ENCODE results near the gene ARL1.

ARL1 gene

DNA sequence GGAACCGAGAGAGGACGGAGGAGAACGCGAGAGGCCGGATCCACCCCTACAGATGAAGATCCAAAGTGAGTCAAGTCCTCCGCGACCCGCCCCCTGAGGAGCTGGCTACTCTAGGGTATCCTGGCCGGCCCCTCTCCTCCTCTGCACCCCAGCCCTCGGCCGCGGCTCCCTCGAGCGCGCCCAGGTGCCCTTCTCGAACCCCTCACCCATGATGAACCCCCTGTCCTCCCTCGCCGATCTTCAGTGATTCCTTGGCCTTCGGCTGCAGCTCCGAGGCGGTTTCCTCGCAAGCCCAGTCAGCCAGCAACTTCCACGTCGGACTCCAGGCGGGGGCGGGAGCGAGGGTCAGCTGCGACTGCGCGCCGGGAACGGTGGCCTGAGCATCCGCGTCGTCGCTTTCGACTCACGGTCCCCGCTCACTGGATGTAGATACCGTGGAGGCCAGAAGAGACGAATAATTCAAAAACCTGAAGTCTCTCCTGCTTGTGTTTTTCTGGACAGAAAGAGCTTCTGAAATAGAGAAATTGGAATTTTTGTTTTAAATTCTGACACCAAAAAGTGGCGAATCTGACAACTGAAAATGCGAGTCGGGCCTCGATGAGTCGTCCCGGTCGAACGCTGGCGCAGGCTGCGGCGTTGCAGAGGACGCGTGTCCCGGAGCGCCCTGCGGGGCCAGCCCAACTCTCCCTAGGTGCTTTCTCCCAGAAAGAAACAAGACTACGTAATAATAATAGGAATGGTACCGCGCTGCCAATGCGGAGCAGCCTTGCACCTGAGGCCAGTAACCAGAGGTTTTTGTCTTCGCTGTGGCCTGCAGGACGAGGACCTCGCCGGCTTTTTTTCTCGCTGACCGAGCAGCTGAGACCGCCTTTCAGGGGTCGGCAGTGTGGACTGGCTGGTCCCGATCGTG lies at the start of gene ARL1 (continued):
- no peak for TF ChIP-seq ZNF621 (tag by site-specific recombination; IDR thresholded peaks at IDR 0.05)
- TF ChIP-seq ZNF354C (tag by site-specific recombination; IDR thresholded peaks at IDR 0.05; ENCODE audit: borderline replicate concordance, low read depth) = no peak
- TF ChIP-seq, protein P1, sequence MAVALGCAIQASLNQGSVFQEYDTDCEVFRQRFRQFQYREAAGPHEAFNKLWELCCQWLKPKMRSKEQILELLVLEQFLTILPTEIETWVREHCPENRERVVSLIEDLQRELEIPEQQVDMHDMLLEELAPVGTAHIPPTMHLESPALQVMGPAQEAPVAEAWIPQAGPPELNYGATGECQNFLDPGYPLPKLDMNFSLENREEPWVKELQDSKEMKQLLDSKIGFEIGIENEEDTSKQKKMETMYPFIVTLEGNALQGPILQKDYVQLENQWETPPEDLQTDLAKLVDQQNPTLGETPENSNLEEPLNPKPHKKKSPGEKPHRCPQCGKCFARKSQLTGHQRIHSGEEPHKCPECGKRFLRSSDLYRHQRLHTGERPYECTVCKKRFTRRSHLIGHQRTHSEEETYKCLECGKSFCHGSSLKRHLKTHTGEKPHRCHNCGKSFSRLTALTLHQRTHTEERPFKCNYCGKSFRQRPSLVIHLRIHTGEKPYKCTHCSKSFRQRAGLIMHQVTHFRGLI (tag by site-specific recombination; IDR thresholded peaks at IDR 0.05) = peak; percentile 77
- TF ChIP-seq OSR2 (tag by site-specific recombination; IDR thresholded peaks at IDR 0.05) = no peak; the same call in 1 of the 2 replicates
- no peak for TF ChIP-seq SCRT1 (tag by site-specific recombination; IDR thresholded peaks at IDR 0.05; ENCODE audit: borderline replicate concordance)
- peak; percentile 79 for TF ChIP-seq ZBTB20 (tag by site-specific recombination; IDR thresholded peaks at IDR 0.05)
- TF ChIP-seq, protein P2, sequence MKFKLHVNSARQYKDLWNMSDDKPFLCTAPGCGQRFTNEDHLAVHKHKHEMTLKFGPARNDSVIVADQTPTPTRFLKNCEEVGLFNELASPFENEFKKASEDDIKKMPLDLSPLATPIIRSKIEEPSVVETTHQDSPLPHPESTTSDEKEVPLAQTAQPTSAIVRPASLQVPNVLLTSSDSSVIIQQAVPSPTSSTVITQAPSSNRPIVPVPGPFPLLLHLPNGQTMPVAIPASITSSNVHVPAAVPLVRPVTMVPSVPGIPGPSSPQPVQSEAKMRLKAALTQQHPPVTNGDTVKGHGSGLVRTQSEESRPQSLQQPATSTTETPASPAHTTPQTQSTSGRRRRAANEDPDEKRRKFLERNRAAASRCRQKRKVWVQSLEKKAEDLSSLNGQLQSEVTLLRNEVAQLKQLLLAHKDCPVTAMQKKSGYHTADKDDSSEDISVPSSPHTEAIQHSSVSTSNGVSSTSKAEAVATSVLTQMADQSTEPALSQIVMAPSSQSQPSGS (tag by site-specific recombination; IDR thresholded peaks at IDR 0.05; ENCODE audit: low read depth) = peak; percentile 30; the same call in 1 of the 2 replicates
- TF ChIP-seq ZIC2 (tag by site-specific recombination; IDR thresholded peaks at IDR 0.05) = peak; percentile 41
- peak; percentile 59 for TF ChIP-seq ZNF664 (tag by site-specific recombination; IDR thresholded peaks at IDR 0.05)
- TF ChIP-seq, protein P3, sequence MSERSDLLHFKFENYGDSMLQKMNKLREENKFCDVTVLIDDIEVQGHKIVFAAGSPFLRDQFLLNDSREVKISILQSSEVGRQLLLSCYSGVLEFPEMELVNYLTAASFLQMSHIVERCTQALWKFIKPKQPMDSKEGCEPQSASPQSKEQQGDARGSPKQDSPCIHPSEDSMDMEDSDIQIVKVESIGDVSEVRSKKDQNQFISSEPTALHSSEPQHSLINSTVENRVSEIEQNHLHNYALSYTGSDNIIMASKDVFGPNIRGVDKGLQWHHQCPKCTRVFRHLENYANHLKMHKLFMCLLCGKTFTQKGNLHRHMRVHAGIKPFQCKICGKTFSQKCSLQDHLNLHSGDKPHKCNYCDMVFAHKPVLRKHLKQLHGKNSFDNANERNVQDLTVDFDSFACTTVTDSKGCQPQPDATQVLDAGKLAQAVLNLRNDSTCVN (tag by site-specific recombination; optimal IDR thresholded peaks at IDR 0.05) = peak; percentile 87
- TF ChIP-seq, protein P4, sequence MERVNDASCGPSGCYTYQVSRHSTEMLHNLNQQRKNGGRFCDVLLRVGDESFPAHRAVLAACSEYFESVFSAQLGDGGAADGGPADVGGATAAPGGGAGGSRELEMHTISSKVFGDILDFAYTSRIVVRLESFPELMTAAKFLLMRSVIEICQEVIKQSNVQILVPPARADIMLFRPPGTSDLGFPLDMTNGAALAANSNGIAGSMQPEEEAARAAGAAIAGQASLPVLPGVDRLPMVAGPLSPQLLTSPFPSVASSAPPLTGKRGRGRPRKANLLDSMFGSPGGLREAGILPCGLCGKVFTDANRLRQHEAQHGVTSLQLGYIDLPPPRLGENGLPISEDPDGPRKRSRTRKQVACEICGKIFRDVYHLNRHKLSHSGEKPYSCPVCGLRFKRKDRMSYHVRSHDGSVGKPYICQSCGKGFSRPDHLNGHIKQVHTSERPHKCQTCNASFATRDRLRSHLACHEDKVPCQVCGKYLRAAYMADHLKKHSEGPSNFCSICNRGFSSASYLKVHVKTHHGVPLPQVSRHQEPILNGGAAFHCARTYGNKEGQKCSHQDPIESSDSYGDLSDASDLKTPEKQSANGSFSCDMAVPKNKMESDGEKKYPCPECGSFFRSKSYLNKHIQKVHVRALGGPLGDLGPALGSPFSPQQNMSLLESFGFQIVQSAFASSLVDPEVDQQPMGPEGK (tag by site-specific recombination; IDR thresholded peaks at IDR 0.05) = peak; percentile 83
- TF ChIP-seq TRIM28 (IDR thresholded peaks at IDR 0.05; ENCODE audit: borderline replicate concordance, low read length) = peak; percentile 8; the same call in 1 of the 2 replicates
- peak; percentile 55; the same call in 1 of the 2 replicates for TF ChIP-seq YY2 (tag by site-specific recombination; IDR thresholded peaks at IDR 0.05)
- TF ChIP-seq, protein P5, sequence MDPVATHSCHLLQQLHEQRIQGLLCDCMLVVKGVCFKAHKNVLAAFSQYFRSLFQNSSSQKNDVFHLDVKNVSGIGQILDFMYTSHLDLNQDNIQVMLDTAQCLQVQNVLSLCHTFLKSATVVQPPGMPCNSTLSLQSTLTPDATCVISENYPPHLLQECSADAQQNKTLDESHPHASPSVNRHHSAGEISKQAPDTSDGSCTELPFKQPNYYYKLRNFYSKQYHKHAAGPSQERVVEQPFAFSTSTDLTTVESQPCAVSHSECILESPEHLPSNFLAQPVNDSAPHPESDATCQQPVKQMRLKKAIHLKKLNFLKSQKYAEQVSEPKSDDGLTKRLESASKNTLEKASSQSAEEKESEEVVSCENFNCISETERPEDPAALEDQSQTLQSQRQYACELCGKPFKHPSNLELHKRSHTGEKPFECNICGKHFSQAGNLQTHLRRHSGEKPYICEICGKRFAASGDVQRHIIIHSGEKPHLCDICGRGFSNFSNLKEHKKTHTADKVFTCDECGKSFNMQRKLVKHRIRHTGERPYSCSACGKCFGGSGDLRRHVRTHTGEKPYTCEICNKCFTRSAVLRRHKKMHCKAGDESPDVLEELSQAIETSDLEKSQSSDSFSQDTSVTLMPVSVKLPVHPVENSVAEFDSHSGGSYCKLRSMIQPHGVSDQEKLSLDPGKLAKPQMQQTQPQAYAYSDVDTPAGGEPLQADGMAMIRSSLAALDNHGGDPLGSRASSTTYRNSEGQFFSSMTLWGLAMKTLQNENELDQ (tag by site-specific recombination; IDR thresholded peaks at IDR 0.05; ENCODE audit: low read depth) = no peak
- TF ChIP-seq ZNF423 (tag by site-specific recombination; IDR thresholded peaks at IDR 0.05) = peak; percentile 49; the same call in 1 of the 2 replicates
- peak; percentile 90 for TF ChIP-seq ZNF561 (tag by site-specific recombination; IDR thresholded peaks at IDR 0.05; ENCODE audit: borderline replicate concordance)
- no peak for TF ChIP-seq ZNF169 (tag by site-specific recombination; IDR thresholded peaks at IDR 0.05)
- TF ChIP-seq ZNF677 (tag by site-specific recombination; IDR thresholded peaks at IDR 0.05) = no peak
- TF ChIP-seq, protein P6, sequence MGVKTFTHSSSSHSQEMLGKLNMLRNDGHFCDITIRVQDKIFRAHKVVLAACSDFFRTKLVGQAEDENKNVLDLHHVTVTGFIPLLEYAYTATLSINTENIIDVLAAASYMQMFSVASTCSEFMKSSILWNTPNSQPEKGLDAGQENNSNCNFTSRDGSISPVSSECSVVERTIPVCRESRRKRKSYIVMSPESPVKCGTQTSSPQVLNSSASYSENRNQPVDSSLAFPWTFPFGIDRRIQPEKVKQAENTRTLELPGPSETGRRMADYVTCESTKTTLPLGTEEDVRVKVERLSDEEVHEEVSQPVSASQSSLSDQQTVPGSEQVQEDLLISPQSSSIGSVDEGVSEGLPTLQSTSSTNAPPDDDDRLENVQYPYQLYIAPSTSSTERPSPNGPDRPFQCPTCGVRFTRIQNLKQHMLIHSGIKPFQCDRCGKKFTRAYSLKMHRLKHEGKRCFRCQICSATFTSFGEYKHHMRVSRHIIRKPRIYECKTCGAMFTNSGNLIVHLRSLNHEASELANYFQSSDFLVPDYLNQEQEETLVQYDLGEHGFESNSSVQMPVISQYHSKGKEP (tag by site-specific recombination; IDR thresholded peaks at IDR 0.05) = peak; percentile 84
- no peak for TF ChIP-seq ZNF701 (tag by site-specific recombination; IDR thresholded peaks at IDR 0.05)
- no peak for TF ChIP-seq ZNF426 (tag by site-specific recombination; IDR thresholded peaks at IDR 0.05)
- peak; percentile 83 for TF ChIP-seq ZEB2 (tag by site-specific recombination; IDR thresholded peaks at IDR 0.05)
- TF ChIP-seq ZNF350 (tag by site-specific recombination; IDR thresholded peaks at IDR 0.05) = no peak
- TF ChIP-seq, protein P7, sequence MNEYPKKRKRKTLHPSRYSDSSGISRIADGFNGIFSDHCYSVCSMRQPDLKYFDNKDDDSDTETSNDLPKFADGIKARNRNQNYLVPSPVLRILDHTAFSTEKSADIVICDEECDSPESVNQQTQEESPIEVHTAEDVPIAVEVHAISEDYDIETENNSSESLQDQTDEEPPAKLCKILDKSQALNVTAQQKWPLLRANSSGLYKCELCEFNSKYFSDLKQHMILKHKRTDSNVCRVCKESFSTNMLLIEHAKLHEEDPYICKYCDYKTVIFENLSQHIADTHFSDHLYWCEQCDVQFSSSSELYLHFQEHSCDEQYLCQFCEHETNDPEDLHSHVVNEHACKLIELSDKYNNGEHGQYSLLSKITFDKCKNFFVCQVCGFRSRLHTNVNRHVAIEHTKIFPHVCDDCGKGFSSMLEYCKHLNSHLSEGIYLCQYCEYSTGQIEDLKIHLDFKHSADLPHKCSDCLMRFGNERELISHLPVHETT (tag by site-specific recombination; IDR thresholded peaks at IDR 0.05) = peak; percentile 95
- TF ChIP-seq ZNF292 (tag by site-specific recombination; IDR thresholded peaks at IDR 0.05; ENCODE audit: borderline replicate concordance, low read depth) = no peak
